ENCODE data around the gene STAT6. TPM values are rescaled to one million over a fixed set of nuclear protein-coding genes. Genes with fewer than 3 reads are reported as not detected.

The STAT6 gene, protein sequence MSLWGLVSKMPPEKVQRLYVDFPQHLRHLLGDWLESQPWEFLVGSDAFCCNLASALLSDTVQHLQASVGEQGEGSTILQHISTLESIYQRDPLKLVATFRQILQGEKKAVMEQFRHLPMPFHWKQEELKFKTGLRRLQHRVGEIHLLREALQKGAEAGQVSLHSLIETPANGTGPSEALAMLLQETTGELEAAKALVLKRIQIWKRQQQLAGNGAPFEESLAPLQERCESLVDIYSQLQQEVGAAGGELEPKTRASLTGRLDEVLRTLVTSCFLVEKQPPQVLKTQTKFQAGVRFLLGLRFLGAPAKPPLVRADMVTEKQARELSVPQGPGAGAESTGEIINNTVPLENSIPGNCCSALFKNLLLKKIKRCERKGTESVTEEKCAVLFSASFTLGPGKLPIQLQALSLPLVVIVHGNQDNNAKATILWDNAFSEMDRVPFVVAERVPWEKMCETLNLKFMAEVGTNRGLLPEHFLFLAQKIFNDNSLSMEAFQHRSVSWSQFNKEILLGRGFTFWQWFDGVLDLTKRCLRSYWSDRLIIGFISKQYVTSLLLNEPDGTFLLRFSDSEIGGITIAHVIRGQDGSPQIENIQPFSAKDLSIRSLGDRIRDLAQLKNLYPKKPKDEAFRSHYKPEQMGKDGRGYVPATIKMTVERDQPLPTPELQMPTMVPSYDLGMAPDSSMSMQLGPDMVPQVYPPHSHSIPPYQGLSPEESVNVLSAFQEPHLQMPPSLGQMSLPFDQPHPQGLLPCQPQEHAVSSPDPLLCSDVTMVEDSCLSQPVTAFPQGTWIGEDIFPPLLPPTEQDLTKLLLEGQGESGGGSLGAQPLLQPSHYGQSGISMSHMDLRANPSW
- 90.6 TPM for total RNA-seq

DNA sequence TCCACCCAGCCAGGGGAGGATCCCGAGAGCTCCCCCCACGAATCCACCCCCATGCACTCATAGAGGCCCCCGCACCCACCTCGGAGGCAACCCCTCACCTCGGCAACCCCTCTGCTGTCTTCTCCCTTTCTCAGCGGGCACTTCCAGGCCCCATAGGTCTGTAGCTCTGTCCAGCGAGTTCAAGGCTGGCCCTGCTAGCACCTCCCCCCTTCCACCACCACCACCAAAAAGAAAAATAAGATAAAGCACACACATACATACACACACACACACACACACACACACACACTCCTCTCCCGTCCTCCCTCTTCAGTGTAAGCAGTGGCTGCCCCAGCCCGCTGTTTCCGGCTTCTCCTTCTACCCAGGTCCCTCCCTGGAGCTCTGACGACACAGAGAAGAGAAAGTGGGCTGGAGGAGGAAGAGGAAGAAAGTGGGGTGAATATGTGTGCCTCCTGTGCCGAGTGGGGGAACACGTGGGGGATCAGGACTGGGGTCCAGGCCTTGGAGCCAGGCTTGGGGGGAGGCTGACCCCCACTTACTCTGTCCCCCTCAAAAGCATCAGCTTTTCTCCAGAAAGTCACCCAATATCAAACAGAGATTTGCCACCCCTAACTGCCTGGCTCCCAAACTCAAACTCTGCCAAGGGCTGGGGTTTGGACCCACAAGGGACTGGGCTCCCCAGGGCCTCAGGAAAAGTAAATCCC, at the start of gene STAT6:
TSS of gene STAT6 (minus strand) at position 332 of the 704 bp plus-strand sequence. CDS start 3,084 bp downstream, outside the sequence.

DNA sequence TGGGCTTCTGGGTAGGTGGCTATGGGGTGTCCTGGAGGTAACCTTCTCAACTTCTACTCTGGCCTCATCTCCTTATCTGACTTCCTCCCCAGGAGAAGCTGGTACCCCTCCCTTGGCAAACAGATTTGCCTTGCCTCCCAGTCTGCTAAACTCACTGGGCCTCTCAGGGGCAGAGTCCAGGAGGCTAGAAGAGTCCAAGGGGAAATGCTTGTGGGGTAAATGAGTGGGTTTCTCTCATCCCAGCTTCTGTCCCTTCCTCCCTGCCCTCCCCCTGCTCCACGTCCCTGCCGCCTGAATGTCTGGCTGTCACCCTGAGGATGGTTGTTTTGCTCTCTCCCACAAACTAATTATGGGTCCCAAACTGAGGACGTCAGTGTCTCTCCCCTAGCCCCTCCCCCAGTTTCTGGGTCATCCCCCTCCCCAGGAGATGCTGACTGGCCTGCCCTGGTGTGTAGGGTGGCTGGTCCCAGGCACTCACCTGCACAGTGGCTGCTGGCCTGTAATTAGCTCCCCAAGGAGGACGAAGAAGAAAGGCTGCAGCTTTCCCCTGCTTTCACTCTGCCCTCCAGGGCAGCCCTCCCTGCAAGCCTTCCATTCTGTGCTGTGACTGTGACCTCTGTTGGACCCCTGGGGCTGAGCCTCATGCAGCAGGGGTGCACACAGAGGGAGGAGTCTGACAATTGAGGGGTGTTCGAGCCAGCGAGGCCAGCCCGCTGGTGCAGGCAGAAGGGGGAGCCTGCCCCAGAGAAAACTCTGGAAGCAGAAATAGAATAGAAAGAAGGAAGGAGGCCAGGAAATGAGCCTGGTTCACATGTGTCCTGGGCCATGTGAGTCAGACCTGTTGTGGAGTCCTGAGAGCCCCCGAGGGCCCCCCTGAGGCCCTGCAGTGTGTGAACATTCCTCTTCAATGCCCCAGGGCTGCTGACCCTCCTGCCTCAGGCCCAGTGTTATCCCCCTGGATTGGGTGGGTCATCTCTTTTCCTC, 36.1 kb upstream of the STAT6 start, which contains the start of gene LRP1-AS:
TSS of gene LRP1-AS (minus strand) at position 659 of the 984 bp plus-strand sequence.

DNA sequence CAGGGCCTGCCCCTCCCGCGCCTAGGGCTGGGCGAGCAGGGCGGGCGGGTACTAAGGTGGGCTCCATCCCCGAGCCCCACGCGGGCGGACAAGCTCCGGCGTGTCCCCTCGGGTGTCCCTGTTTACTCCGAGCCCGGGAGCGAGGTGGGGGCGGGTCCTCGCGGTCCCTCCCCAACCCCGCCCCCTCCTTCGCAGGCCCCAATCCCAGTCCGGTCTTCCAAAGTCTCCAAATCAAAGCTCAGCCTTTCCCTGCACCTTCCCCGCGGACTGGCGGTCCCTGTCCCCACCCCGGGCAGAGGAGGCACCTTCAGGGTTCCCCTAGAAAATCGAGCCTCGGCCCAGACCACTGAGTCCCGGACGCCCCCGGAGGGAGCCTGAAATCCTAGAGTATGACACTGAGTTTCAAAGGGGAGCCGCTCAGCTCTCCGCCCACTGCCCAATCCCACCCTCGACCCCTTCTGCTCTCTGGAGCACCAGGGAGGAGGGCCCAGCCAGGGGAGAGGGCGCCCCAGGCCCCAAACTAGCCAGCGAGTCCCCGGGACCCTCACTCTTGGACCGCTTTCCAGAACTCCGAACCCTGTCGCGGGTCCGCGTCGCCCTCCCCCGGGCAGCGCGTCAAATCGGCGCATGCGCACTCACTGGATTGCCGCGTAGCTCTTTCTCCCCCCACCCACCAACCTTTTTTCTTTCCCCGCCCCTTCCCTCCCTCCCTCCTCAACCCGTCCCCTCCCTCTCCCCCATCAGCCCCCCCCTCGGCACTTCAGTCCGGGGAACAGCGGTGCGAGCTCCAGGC, 16.8 kb upstream of the STAT6 start, which contains the start of gene LRP1:
TSS of gene LRP1 (plus strand) at position 758 of the 793 bp plus-strand sequence. CDS start 482 bp downstream, outside the sequence.

DNA sequence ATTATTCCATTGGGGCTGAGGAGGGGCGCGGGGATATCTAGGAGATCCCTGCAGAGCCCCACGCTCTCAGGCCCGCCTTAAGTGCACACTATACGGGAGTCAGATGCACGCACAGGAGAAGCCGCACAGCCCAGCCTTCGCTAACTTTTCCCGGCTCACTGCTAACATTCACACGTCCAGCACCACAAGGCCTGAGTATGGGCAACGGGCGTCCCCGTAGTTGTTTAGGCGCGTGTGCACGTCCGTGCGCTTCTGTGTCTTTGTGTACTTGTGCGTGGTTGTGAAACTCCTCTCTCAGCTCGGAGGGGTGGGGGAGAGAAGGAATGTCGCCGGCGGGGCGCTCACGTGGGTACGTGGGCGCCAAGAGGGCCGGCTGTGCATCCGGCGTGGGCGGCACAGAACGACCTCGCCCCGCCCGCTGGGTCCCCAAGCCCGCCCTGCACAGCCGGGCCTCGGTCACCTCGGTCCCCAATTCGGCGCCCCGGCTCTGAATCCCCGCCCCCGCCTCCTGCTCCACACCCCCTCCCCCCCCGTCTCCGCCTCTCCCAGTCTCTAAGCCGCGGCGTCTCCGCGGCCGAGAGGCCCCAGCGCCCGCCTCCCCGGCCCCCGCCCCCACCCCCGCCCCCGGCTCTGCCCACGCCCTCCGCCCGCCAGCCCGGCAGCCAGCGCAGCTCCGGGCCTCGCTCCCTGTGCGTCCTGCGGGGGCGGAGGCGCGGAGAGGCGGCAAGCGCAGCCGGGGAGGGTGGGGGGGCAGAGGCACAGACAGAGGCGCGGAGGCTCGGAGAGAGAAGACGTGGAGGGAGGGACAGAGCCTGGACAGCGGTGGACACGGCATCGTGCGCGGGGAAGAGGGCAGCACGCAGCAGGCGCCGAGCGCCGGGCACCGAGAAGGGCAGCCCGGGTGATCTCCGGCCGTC, 22.6 kb downstream of the STAT6 start, which contains the start of gene NAB2:
TSS of gene NAB2 (plus strand) at position 761 of the 917 bp plus-strand sequence. CDS start 158 bp downstream, outside the sequence.

DNA sequence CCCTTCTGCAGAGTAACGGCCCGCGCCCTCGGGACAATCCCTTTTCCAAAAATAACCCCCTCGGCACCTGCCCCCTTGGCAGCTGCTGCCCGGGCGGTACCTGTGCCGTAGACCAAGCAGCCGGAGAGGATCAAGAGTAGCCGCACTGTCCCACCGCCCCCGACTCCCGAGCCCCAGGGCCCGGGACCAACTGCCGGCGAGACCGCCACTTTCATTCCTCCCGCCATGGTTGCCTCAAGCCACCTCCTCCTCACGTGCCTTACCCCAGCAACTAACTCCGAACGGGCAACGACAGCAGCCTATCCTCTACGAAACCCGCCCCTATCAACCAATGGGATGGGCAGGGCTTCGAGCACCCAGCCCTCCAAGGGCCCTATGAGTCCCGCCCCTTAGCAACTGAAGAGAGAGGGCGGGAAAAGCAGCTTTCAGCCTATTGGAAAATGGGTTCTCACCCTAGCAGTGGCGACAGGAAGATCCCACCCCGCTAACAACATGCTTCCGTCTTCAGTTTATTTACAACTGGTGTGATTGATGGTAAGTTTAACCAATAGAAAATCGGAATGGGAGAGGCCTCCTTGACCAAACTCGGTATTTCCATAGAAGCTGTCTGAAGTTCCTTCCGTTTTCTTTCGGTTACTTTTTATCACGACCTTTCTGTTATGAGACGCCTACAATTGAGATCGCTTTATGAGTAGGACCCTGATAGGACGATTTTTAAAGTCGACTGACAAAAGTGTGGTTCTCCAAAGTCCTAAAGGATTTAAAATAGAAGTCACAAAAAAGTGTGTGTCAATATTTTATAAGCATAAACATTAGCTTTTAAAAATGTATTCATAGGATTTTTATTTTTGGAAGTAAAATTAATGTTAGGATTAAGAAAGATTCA, 32.4 kb downstream of the STAT6 start, which contains the start of gene NEMP1:
TSS of gene NEMP1 (minus strand) at position 273 of the 886 bp plus-strand sequence. CDS start at position 227, 46 bp downstream.

DNA sequence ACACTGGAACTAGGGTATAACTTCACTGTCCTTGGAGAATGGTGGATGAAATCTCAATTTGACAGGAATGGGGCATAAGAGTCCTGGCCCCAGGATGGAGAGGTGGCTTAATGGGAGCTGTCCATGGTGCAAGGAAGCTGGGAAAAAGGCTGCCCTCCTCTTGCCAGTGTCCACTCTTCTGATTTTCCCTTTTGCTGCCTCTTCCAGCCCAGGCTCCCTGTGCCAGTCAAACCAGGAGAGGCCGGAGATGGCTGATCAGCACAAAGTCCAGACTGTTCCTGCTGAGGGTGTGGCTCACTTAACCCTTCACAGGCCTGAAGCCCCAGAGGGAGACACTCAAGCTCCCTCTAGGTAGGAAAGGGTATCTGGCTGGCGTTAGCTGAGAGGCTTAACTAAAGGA, 61.3 kb downstream of the STAT6 start, which contains the start of gene MYO1A:
TSS of gene MYO1A (minus strand) at position 240 of the 400 bp plus-strand sequence. CDS start 1,806 bp downstream, outside the sequence.

Other genes starting within 250 kb of the STAT6 start
- gene SDR9C7, start 177.0 kb downstream of the STAT6 start, total RNA-seq = not detected
- 1.1 TPM for gene RDH16, start 153.8 kb downstream of the STAT6 start, total RNA-seq
- 8.9 TPM for gene ZBTB39, start 104.8 kb downstream of the STAT6 start, total RNA-seq
- 1.6 TPM for gene TAC3, start 94.8 kb downstream of the STAT6 start, total RNA-seq
- gene MYO1A, start 61.2 kb downstream of the STAT6 start, total RNA-seq = 0.64 TPM
- gene NEMP1, start 32.6 kb downstream of the STAT6 start, total RNA-seq = 11.7 TPM
- gene NAB2, start 22.2 kb downstream of the STAT6 start, total RNA-seq = 43.1 TPM
- 199 TPM for gene LRP1, start 17.1 kb upstream of the STAT6 start, total RNA-seq
- not detected for gene LRP1-AS, start 36.3 kb upstream of the STAT6 start, total RNA-seq
- gene NXPH4, start 105.4 kb upstream of the STAT6 start, total RNA-seq = 8.5 TPM
- 77.4 TPM for gene SHMT2, start 118.3 kb upstream of the STAT6 start, total RNA-seq
- 83.0 TPM for gene STAC3, start 139.8 kb upstream of the STAT6 start, total RNA-seq